GM04504 (cell line): ENCODE measurements around the gene STAG1.
"Not testable (repeated sequence)": the region's sequence is repeated elsewhere in the genome, so short reads cannot be mapped to it uniquely, and the experiment has no call there.

ENCODE experiments used
- DNase-seq: peaks from one replicate; pipeline ENCODE4 v3.0.0-alpha.2; 2012; ENCODE audit warnings: low read depth

The STAG1 gene

GRCh38 chr3:136645915-136646314 is 106.3 kb downstream of the STAG1 start:
- no peak for DNase-seq

GRCh38 chr3:136644212-136644611 is 108.0 kb downstream of the STAG1 start:
- DNase-seq, result no peak

GRCh38 chr3:136643380-136643779 is 108.8 kb downstream of the STAG1 start:
- DNase-seq, result not testable (repeated sequence)

GRCh38 chr3:136642711-136643110 is 109.5 kb downstream of the STAG1 start:
- DNase-seq, result no peak

- DNase-seq, result no peak
These were observed 113.1 kb downstream of the STAG1 start for GRCh38 chr3:136639069-136639468.

- DNase-seq, result no peak
These were observed 115.0 kb downstream of the STAG1 start for GRCh38 chr3:136637176-136637575.

- no peak for DNase-seq
These were observed 117.4 kb downstream of the STAG1 start for GRCh38 chr3:136634821-136635220.

GRCh38 chr3:136632625-136633081 is 119.5 kb downstream of the STAG1 start:
- no peak for DNase-seq

- DNase-seq, result no peak
These were observed 120.8 kb downstream of the STAG1 start for GRCh38 chr3:136631424-136631823.

GRCh38 chr3:136630915-136631314 is 121.3 kb downstream of the STAG1 start:
- DNase-seq, result no peak

GRCh38 chr3:136626493-136626892 is 125.7 kb downstream of the STAG1 start:
- DNase-seq, result no peak

GRCh38 chr3:136624894-136625815 is 127.0 kb downstream of the STAG1 start:
- DNase-seq, result no peak

- DNase-seq, result no peak
These were observed 127.8 kb downstream of the STAG1 start for GRCh38 chr3:136624371-136624770.

GRCh38 chr3:136621628-136622027 is 130.6 kb downstream of the STAG1 start:
- peak; percentile 11 for DNase-seq

GRCh38 chr3:136620436-136620835 is 131.7 kb downstream of the STAG1 start:
- no peak for DNase-seq

- DNase-seq, result not testable (repeated sequence)
These were observed 134.1 kb downstream of the STAG1 start for GRCh38 chr3:136617969-136618525.

- no peak for DNase-seq
These were observed 135.0 kb downstream of the STAG1 start for GRCh38 chr3:136617198-136617597.

GRCh38 chr3:136612512-136612911 is 139.7 kb downstream of the STAG1 start:
- peak; percentile 10 for DNase-seq

- DNase-seq, result no peak
These were observed 145.2 kb downstream of the STAG1 start for GRCh38 chr3:136606990-136607389.

- not testable (repeated sequence) for DNase-seq
These were observed 146.0 kb downstream of the STAG1 start for GRCh38 chr3:136606216-136606615.

- DNase-seq, result no peak
These were observed 147.2 kb downstream of the STAG1 start for GRCh38 chr3:136604961-136605360.

- no peak for DNase-seq
These were observed 149.4 kb downstream of the STAG1 start for GRCh38 chr3:136602818-136603217.

GRCh38 chr3:136595913-136596697 is 156.1 kb downstream of the STAG1 start:
- no peak for DNase-seq
